HEK293 (cell line): ENCODE measurements around the gene DLX5.

Experiments
- CTCF ChIP-seq: fragments of 450-650 bp; formaldehyde crosslinking; IDR thresholded peaks from 2 replicates; pipeline ENCODE4 v1.5.1; 2016; ENCODE audit warnings: missing biosample characterization, missing genetic modification characterization
- MZF1 ChIP-seq: fragments of 450-650 bp; formaldehyde crosslinking; IDR thresholded peaks from 2 replicates; pipeline ENCODE4 v1.5.1; 2017; ENCODE audit warnings: missing biosample characterization, missing genetic modification characterization, borderline replicate concordance
- PATZ1 ChIP-seq: fragments of 450-650 bp; formaldehyde crosslinking; IDR thresholded peaks from 2 replicates; pipeline ENCODE4 v1.5.1; 2016; ENCODE audit warnings: missing biosample characterization, missing genetic modification characterization
- ZBTB17 ChIP-seq: fragments of 450-650 bp; formaldehyde crosslinking; IDR thresholded peaks from 2 replicates; pipeline ENCODE4 v1.5.1; 2016; ENCODE audit warnings: missing biosample characterization, missing genetic modification characterization
- ZNF76 ChIP-seq: fragments of 450-650 bp; formaldehyde crosslinking; IDR thresholded peaks from 2 replicates; pipeline ENCODE4; 2016; ENCODE audit warnings: low read depth, missing biosample characterization, missing genetic modification characterization, borderline replicate concordance
- TF ChIP-seq, protein P1 (sequence below): fragments of 450-650 bp; formaldehyde crosslinking; IDR thresholded peaks from 2 replicates; pipeline ENCODE4 v1.5.1; 2016; ENCODE audit warnings: missing biosample characterization, missing genetic modification characterization

GRCh38 chr7:96998333-96998732 lies 26.3 kb downstream of the DLX5 start:
- TF ChIP-seq ZBTB17 (tag by site-specific recombination) (no peak), PATZ1 (tag by site-specific recombination) (no peak), ZNF76 (no peak), MZF1 (tag by site-specific recombination) (no peak), CTCF (tag by site-specific recombination) (no peak)
- TF ChIP-seq, protein P1, sequence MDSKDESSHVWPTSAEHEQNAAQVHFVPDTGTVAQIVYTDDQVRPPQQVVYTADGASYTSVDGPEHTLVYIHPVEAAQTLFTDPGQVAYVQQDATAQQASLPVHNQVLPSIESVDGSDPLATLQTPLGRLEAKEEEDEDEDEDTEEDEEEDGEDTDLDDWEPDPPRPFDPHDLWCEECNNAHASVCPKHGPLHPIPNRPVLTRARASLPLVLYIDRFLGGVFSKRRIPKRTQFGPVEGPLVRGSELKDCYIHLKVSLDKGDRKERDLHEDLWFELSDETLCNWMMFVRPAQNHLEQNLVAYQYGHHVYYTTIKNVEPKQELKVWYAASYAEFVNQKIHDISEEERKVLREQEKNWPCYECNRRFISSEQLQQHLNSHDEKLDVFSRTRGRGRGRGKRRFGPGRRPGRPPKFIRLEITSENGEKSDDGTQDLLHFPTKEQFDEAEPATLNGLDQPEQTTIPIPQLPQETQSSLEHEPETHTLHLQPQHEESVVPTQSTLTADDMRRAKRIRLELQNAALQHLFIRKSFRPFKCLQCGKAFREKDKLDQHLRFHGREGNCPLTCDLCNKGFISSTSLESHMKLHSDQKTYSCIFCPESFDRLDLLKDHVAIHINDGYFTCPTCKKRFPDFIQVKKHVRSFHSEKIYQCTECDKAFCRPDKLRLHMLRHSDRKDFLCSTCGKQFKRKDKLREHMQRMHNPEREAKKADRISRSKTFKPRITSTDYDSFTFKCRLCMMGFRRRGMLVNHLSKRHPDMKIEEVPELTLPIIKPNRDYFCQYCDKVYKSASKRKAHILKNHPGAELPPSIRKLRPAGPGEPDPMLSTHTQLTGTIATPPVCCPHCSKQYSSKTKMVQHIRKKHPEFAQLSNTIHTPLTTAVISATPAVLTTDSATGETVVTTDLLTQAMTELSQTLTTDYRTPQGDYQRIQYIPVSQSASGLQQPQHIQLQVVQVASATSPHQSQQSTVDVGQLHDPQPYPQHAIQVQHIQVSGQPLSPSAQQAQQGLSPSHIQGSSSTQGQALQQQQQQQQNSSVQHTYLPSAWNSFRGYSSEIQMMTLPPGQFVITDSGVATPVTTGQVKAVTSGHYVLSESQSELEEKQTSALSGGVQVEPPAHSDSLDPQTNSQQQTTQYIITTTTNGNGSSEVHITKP (tag by site-specific recombination): no peak
